GM12864 (cell line): ENCODE results near the gene C2orf72.

ENCODE experiments used
- DNase-seq: peaks from one replicate; pipeline ENCODE4 v3.0.0-alpha.2; 2011; ENCODE audit warnings: low read depth
- H3K4me3 ChIP-seq: 2 replicates; pipeline ENCODE4 v1.5.1; 2011; ENCODE audit warnings: mild to moderate bottlenecking, low read depth, low read length, control low read depth
- CTCF ChIP-seq: IDR thresholded peaks from 2 replicates; pipeline ENCODE4 v1.5.1; 2011; ENCODE audit warnings: low read depth, mild to moderate bottlenecking, moderate library complexity, low read length, control low read depth, inconsistent platforms; ENCODE audit errors: missing control alignments

Gene C2orf72

GRCh38 chr2:231036131-231036530, 1.2 kb upstream of the C2orf72 start:
- no peak for DNase-seq
- no peak overlapping the region for H3K4me3 ChIP-seq
- TF ChIP-seq CTCF: no peak

GRCh38 chr2:231036578-231037106, 681 bp upstream of the C2orf72 start:
- no peak for DNase-seq
- no peak for TF ChIP-seq CTCF
- H3K4me3 ChIP-seq: no peak overlapping the region

GRCh38 chr2:231037731-231038482, 584 bp downstream of the C2orf72 start:
- no peak for TF ChIP-seq CTCF
- H3K4me3 ChIP-seq: peak overlapping the region; percentile 30; the same call in 1 of the 2 replicates
- no peak for DNase-seq

- no peak overlapping the region for H3K4me3 ChIP-seq
- DNase-seq: no peak
- no peak for TF ChIP-seq CTCF
Measured at GRCh38 chr2:231038483-231039293, 1.4 kb downstream of the C2orf72 start.

GRCh38 chr2:231039294-231039664, 2.0 kb downstream of the C2orf72 start:
- TF ChIP-seq CTCF: no peak
- H3K4me3 ChIP-seq: no peak overlapping the region
- DNase-seq: no peak

GRCh38 chr2:231039821-231040364, 2.6 kb downstream of the C2orf72 start:
- no peak overlapping the region for H3K4me3 ChIP-seq
- no peak for DNase-seq
- no peak for TF ChIP-seq CTCF
